ENCODE measurements around the gene PACRG. TPM values are rescaled to one million over a fixed set of nuclear protein-coding genes. Genes with fewer than 3 reads are reported as not detected.

PACRG gene
- total and polyA plus RNA-seq, 9 donors, result 1.2 to 2.7 (median 1.9) TPM

DNA sequence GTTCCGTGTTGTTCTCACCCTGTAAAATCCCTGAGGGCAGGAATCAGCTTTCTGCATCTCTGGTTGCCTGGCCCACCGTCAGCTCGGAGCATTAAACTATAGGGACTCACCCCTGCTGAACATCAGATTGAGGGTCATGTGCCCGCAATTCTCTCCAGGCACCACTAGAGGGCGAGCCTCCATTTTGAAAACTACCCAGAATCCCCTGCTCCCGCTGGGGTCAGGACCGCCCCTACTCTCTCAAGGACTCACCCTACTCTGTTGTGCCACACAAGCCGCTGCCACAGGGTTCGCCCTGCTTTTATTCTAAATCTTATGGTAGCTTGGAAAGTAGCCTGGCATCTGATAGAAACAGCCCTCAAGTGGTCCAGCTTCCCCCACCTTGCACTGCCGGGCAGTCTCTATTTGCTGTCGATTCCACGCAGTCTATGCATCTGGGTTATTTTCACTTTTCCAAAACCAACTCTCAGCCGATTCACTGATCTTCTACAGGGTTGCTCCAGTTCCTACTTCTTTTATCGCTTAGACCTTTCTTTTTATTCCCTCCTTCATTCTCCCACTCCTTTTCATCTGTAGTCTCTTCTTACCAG is 442.6 kb downstream of the PACRG start:
- WGBS (ENCODE audit: insufficient coverage), result 90% methylated on average over 11 of the region's 14 CpGs
- Histone ChIP-seq H3K4me1 (ENCODE audit: control insufficient read depth, insufficient read depth, low read length) (no peaks in the 10 kb centered on the region), H3K27me3 (ENCODE audit: control insufficient read depth, insufficient read depth, low read length) (no peaks in the 10 kb centered on the region), H3K4me3 (ENCODE audit: low read length) (no peak overlapping the region), H3K9me3 (replicated peaks; ENCODE audit: control insufficient read depth, low read depth, low read length) (peaks cover 3% of the 10 kb centered on the region), H3K27ac (ENCODE audit: low read length) (no peak overlapping the region), H3K36me3 (ENCODE audit: control insufficient read depth, insufficient read depth, low read length) (no peaks in the 10 kb centered on the region)
- no peak for DNase-seq

DNA sequence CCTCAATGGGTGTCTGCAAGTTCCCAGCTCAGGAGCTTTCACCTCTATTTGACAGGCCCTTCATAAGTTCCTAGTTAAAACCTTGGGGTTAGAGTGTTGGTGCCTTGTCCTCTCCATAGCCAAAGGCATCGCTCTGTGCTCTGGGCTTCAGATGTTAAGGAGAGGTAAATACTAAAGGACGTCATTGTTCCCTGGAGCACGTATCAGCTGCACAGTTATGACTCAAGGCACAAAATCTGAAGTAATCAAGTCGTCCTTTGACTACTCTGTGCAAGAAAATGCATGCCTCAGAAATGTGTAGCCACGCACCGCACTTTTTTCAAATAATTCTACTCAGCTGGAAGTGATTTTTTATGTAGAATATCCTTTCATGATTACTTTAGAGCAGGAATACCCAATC is 446.0 kb downstream of the PACRG start:
- H3K9me3 ChIP-seq (replicated peaks; ENCODE audit: control insufficient read depth, low read depth, low read length), result peaks cover 3% of the 10 kb centered on the region
- no peak overlapping the region for H3K4me3 ChIP-seq (ENCODE audit: low read length)
- no peaks in the 10 kb centered on the region for H3K27me3 ChIP-seq (ENCODE audit: control insufficient read depth, insufficient read depth, low read length)
- H3K27ac ChIP-seq (ENCODE audit: low read length), result no peak overlapping the region
- 77% methylated on average over 3 of the region's 6 CpGs for WGBS (ENCODE audit: insufficient coverage)
- no peaks in the 10 kb centered on the region for H3K36me3 ChIP-seq (ENCODE audit: control insufficient read depth, insufficient read depth, low read length)
- DNase-seq, result no peak
- peaks cover 2% of the 10 kb centered on the region for H3K4me1 ChIP-seq (ENCODE audit: control insufficient read depth, insufficient read depth, low read length)

DNA sequence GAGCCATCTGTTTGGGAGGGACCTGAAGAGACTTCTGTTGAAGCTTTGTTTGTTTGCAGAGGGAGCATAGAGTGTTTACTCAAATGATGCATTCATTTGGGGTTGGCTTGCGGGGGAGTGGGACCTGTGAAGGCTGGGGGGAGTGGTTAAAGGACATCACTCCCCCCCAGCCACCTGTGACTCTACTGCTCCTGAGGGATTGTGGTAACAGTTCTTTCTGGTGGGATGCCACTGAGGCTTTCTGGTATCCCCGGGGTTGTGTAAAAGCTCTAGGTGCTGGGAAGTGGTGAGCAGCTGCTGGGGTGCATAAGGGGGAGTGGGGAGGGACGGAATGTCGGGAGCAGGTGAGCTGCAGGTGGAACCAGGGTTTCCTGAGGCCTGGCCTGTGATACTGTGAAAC is 447.5 kb downstream of the PACRG start:
- Histone ChIP-seq H3K27me3 (ENCODE audit: control insufficient read depth, insufficient read depth, low read length) (no peaks in the 10 kb centered on the region), H3K9me3 (replicated peaks; ENCODE audit: control insufficient read depth, low read depth, low read length) (peaks cover under 1% of the 10 kb centered on the region), H3K4me3 (ENCODE audit: low read length) (no peak overlapping the region), H3K27ac (ENCODE audit: low read length) (no peak overlapping the region), H3K36me3 (ENCODE audit: control insufficient read depth, insufficient read depth, low read length) (no peaks in the 10 kb centered on the region), H3K4me1 (ENCODE audit: control insufficient read depth, insufficient read depth, low read length) (peaks cover 2% of the 10 kb centered on the region)
- no peak for DNase-seq
- 89% methylated on average over 3 of the region's 4 CpGs for WGBS (ENCODE audit: insufficient coverage)

DNA sequence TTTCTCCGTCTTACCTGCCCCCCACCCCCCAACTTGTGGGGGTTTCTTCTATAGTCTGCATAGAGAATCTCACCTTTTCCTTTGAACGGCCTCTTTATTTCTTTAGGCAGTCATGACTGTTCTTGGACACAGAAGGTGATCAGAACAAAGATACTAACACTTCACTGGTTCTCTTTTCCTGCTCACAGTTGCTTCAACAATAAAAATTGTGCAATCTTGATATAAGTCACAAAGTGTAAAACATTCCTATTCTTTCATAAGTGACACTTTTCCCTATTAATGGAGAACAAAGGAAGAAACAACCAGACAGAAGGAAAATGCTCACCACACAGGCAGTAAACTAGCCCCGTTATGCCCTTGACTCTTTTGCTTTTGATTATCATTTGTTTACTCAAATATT is 448.3 kb downstream of the PACRG start:
- Histone ChIP-seq H3K9me3 (replicated peaks; ENCODE audit: control insufficient read depth, low read depth, low read length) (no peaks in the 10 kb centered on the region), H3K36me3 (ENCODE audit: control insufficient read depth, insufficient read depth, low read length) (no peaks in the 10 kb centered on the region), H3K27ac (ENCODE audit: low read length) (no peak overlapping the region), H3K4me1 (ENCODE audit: control insufficient read depth, insufficient read depth, low read length) (peaks cover 5% of the 10 kb centered on the region), H3K4me3 (ENCODE audit: low read length) (no peak overlapping the region), H3K27me3 (ENCODE audit: control insufficient read depth, insufficient read depth, low read length) (no peaks in the 10 kb centered on the region)
- DNase-seq, result no peak
- no CpG with 5 or more reads among the region's 3 CpGs for WGBS (ENCODE audit: insufficient coverage)

DNA sequence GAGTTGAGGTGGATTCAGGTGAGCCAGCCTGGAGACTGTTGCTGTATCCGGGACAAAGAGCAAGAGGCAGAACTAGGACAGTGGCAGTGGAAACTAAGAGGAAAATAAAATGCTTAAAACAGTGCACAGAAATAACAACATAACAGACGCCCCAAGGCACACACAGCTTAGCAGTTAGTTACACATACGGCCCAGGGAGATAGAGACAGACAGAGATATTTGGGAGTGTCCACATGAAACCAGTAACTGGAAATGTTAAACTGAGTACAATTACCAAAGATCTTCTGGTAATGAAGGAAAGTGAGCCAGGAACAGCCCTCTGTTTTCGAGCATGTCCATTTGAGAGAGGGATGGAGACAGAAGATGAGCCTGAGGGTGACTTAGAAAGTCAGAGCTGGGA is 449.2 kb downstream of the PACRG start:
- H3K36me3 ChIP-seq (ENCODE audit: control insufficient read depth, insufficient read depth, low read length), result no peaks in the 10 kb centered on the region
- WGBS (ENCODE audit: insufficient coverage), result 80% methylated on average over 1 of the region's 4 CpGs
- H3K4me3 ChIP-seq (ENCODE audit: low read length), result no peak overlapping the region
- no peaks in the 10 kb centered on the region for H3K9me3 ChIP-seq (replicated peaks; ENCODE audit: control insufficient read depth, low read depth, low read length)
- no peak overlapping the region for H3K27ac ChIP-seq (ENCODE audit: low read length)
- peaks cover 10% of the 10 kb centered on the region for H3K4me1 ChIP-seq (ENCODE audit: control insufficient read depth, insufficient read depth, low read length)
- no peak for DNase-seq
- no peaks in the 10 kb centered on the region for H3K27me3 ChIP-seq (ENCODE audit: control insufficient read depth, insufficient read depth, low read length)

DNA sequence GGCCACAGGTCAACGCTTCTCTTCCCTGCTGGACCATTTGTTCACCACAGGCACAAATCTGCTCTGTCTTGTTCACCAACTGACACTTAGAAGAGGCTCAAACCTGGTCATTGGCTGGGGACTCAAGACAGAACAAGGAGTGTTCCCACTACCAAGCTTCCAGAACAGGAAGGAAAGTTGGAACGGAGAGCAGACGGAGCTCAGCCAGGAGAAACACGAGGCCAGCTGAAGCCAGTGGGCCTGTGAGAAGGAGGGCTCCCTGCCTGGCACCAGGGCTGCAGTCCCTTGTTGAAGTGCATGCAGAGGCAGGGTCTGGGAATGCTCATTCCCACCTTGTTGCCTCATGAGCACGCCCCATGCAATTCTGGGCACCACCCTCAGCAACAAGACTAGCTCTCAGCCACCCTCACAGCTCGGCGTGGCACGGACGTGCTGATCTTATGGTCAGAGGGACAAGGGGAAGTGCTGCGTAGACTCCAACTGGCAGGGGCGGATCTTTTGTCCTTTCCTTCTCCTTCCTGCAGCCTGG is 450.2 kb downstream of the PACRG start:
- Histone ChIP-seq H3K27me3 (ENCODE audit: control insufficient read depth, insufficient read depth, low read length) (no peaks in the 10 kb centered on the region), H3K9me3 (replicated peaks; ENCODE audit: control insufficient read depth, low read depth, low read length) (no peaks in the 10 kb centered on the region), H3K36me3 (ENCODE audit: control insufficient read depth, insufficient read depth, low read length) (no peaks in the 10 kb centered on the region), H3K4me1 (ENCODE audit: control insufficient read depth, insufficient read depth, low read length) (peaks cover 10% of the 10 kb centered on the region), H3K27ac (ENCODE audit: low read length) (no peak overlapping the region), H3K4me3 (ENCODE audit: low read length) (no peak overlapping the region)
- no peak for DNase-seq
- WGBS (ENCODE audit: insufficient coverage), result 85% methylated on average over 5 of the region's 11 CpGs

DNA sequence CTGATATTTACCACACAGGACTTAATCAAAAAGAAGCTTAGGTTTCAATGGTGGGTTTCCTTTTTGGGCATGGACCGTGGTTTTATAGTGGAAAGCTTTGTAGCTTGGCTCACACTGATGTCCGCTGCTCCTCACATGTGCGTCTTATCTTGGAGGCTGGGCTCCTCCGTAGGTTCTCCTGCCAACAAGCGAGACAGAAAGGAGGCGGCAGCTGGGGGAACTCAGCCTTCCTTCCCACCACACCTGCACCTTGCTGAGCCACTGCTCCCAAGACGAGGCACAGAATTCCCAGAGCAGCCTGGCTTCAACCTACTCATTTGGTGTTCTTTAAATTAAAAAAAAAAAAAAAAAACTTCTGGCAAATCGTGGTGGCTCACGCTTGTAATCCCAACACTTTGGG is 451.3 kb downstream of the PACRG start:
- Histone ChIP-seq H3K36me3 (ENCODE audit: control insufficient read depth, insufficient read depth, low read length) (no peaks in the 10 kb centered on the region), H3K4me3 (ENCODE audit: low read length) (no peak overlapping the region), H3K9me3 (replicated peaks; ENCODE audit: control insufficient read depth, low read depth, low read length) (no peaks in the 10 kb centered on the region), H3K27ac (ENCODE audit: low read length) (no peak overlapping the region), H3K27me3 (ENCODE audit: control insufficient read depth, insufficient read depth, low read length) (no peaks in the 10 kb centered on the region), H3K4me1 (ENCODE audit: control insufficient read depth, insufficient read depth, low read length) (peaks cover 10% of the 10 kb centered on the region)
- WGBS (ENCODE audit: insufficient coverage), result 89% methylated on average over 3 of the region's 9 CpGs
- no peak for DNase-seq

DNA sequence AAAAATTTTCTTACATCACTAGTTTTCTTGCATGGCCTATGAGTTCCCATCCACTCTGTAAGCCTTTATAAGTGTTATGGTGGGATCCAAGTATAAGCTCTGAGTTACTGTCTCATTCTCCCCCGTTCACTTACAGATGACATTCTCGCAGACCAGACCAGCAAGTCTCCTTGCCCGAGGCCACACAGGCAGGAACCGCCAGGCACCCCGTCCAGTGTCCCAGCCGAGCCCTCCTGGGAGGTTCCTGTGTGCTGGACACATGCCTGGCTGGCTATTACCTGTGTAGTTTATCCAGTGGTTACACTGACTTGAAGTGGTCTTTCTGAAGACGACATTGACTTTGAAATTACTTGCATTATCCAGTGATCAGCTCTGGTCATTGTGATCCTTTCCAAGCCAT is 451.9 kb downstream of the PACRG start:
- Histone ChIP-seq H3K27me3 (ENCODE audit: control insufficient read depth, insufficient read depth, low read length) (no peaks in the 10 kb centered on the region), H3K36me3 (ENCODE audit: control insufficient read depth, insufficient read depth, low read length) (no peaks in the 10 kb centered on the region), H3K4me3 (ENCODE audit: low read length) (no peak overlapping the region), H3K9me3 (replicated peaks; ENCODE audit: control insufficient read depth, low read depth, low read length) (no peaks in the 10 kb centered on the region), H3K4me1 (ENCODE audit: control insufficient read depth, insufficient read depth, low read length) (peaks cover 10% of the 10 kb centered on the region), H3K27ac (ENCODE audit: low read length) (no peak overlapping the region)
- no peak for DNase-seq
- 91% methylated on average over 6 of the region's 7 CpGs for WGBS (ENCODE audit: insufficient coverage)

DNA sequence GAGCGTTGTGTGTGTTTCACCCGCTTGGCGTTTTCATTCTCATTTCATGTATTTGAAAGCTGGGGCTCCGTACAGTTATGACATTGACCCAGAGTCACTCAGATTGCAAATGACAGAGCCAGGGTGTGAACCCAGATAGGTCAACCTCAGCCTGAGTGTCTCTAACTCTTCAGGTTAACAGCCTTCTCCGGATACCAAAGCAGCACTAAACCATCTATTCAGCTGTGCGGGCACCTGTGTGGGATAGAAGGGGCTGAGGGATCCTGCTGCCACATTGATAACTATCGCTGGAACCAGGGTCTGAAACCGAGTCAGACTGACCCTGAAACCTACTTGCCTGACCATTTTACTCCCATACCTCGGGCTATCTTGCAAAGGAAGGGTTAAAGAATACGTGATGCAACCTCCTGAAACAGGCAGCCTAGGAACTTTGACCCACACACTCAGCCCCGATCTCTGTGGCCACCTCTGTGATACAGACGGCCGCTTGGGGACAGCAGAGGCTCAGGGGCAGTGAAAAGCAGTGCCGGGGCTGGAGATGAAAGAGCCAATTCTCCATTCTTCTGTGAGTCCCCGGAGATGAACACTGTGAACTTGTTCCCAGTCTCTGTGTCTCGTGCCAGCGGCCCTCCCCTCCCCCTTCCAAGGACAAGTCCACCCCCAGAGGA is 453.2 kb downstream of the PACRG start:
- H3K4me1 ChIP-seq (ENCODE audit: control insufficient read depth, insufficient read depth, low read length), result peaks cover 10% of the 10 kb centered on the region
- no peak overlapping the region for H3K27ac ChIP-seq (ENCODE audit: low read length)
- no peaks in the 10 kb centered on the region for H3K9me3 ChIP-seq (replicated peaks; ENCODE audit: control insufficient read depth, low read depth, low read length)
- WGBS (ENCODE audit: insufficient coverage), result 63% methylated on average over 9 of the region's 17 CpGs
- DNase-seq, result peak; percentile 74
- no peaks in the 10 kb centered on the region for H3K27me3 ChIP-seq (ENCODE audit: control insufficient read depth, insufficient read depth, low read length)
- H3K4me3 ChIP-seq (ENCODE audit: low read length), result no peak overlapping the region
- H3K36me3 ChIP-seq (ENCODE audit: control insufficient read depth, insufficient read depth, low read length), result no peaks in the 10 kb centered on the region

DNA sequence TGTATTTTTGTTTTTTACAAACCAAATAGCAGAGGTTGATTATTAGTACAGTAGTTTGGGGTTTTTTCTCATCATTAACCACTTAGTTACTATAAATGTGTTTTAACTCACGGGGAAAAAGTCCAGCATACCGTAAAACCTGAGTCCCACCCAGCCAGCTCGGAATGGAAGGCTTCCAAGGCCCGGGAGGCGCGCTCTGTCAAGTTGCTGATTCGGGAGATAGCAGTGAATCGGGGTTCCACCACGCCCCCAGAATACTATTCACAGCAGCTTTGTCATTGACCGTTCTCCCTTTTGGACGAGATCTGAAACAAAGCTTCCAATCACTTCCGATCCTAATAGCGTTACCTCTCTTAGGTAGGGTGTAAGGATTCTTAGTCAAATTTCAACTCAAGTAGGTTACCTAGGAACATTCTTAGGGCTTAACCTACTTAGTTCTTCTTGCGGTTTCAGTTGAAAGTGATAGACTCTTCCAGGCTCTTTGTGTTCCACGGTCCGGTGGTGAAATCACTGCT is 453.9 kb downstream of the PACRG start:
- Histone ChIP-seq H3K9me3 (replicated peaks; ENCODE audit: control insufficient read depth, low read depth, low read length) (no peaks in the 10 kb centered on the region), H3K4me3 (ENCODE audit: low read length) (no peak overlapping the region), H3K27ac (ENCODE audit: low read length) (no peak overlapping the region), H3K36me3 (ENCODE audit: control insufficient read depth, insufficient read depth, low read length) (no peaks in the 10 kb centered on the region), H3K4me1 (ENCODE audit: control insufficient read depth, insufficient read depth, low read length) (peaks cover 9% of the 10 kb centered on the region), H3K27me3 (ENCODE audit: control insufficient read depth, insufficient read depth, low read length) (no peaks in the 10 kb centered on the region)
- no peak for DNase-seq
- 81% methylated on average over 5 of the region's 16 CpGs for WGBS (ENCODE audit: insufficient coverage)

All from muscle of leg (tissue), 11 donors.